HCT116 (cell line): ENCODE results near the gene ACYP2. TPM values are rescaled to one million over a fixed set of nuclear protein-coding genes. Genes with fewer than 3 reads are reported as not detected.
A peak's percentile ranks its signal among the peaks of the same experiment; 100 is the strongest.

Experiments used
- ATAC-seq: fragments of 200-7000 bp; cut with Tn5 transposase; 2 replicates; pipeline ENCODE4 v1.9.1; 2020; ENCODE audit warnings: mild to moderate bottlenecking, moderate library complexity
- BruUV-seq: library from RNA; stranded (reverse); fragments of 400-500 nt; replicated peaks from 2 replicates; lab custom pipeline; 2021; lab: Mats Ljungman, UMichigan
- CTCF ChIA-PET: fragments of 300-600 bp; sonication (Branson Sonifier 250); formaldehyde crosslinking; loops from one replicate; lab custom pipeline; 2021; ENCODE audit warnings: antibody characterized with exemption; lab: Charles Lee
- POLR2A ChIA-PET: fragments of 300-600, 350-600 bp; sonication (Branson Sonifier 250); formaldehyde crosslinking; loops from one replicate; lab custom pipeline; 2021; ENCODE audit warnings: antibody characterized with exemption; lab: Charles Lee
- RAD21 ChIA-PET, 2 experiments: fragments of 300-600 bp; sonication (Branson Sonifier 250); formaldehyde crosslinking; loops; one replicate each; lab custom pipeline; 2023; ENCODE audit warnings: low total read pairs in 2 of 2; ENCODE audit not compliant: uncharacterized antibody in 2 of 2, unreplicated experiment in 2 of 2, low non-redundant PET in 1 of 2; lab: Charles Lee
- DNase-seq: peaks from one replicate; pipeline ENCODE4 v3.0.0-alpha.2; 2010; ENCODE audit warnings: low read depth, low spot score
- H2AFZ ChIP-seq: fragments of 200-600 bp; shearing (Covaris generic), sonication (generic); 2 replicates; pipeline ENCODE4 v1.6.1; 2017; ENCODE audit warnings: low read depth, mixed run types, mixed read lengths, antibody characterized with exemption, low read length; ENCODE audit not compliant: poor library complexity, severe bottlenecking
- H3K27ac ChIP-seq: 2 replicates; pipeline ENCODE4 v1.5.1; 2012; ENCODE audit warnings: low read depth, low read length
- H3K27me3 ChIP-seq: fragments of 200-600 bp; sonication (generic); 2 replicates; pipeline ENCODE4 v1.6.1; 2016; ENCODE audit warnings: mixed run types, low read length, mixed read lengths; ENCODE audit not compliant: insufficient read depth
- H3K36me3 ChIP-seq, 2 experiments: fragments of 200-500 bp in 1 of 2; fragments of 200-600 bp in 1 of 2; sonication (Bioruptor generic) in 1 of 2; sonication (generic) in 1 of 2; 2 replicates each; pipeline versions ENCODE4 v1.5.1 to v1.6.1; 2014 to 2016; ENCODE audit warnings: low read length in 2 of 2, inconsistent platforms in 1 of 2, mixed read lengths in 1 of 2, mixed run types in 1 of 2; ENCODE audit not compliant: insufficient read depth in 2 of 2, control insufficient read depth in 1 of 2
- H3K4me1 ChIP-seq, 2 experiments: fragments of 200-600 bp in 1 of 2; sonication (generic) in 1 of 2; 2 replicates each; pipeline versions ENCODE4 v1.5.1 to v1.6.1; 2012 to 2017; ENCODE audit warnings: low read length in 2 of 2, inconsistent platforms in 1 of 2, mild to moderate bottlenecking in 1 of 2, mixed read lengths in 1 of 2, mixed run types in 1 of 2, moderate library complexity in 1 of 2; ENCODE audit not compliant: insufficient read depth in 2 of 2, control insufficient read depth in 1 of 2
- H3K4me2 ChIP-seq: fragments of 200-600 bp; sonication (generic); 2 replicates; pipeline ENCODE4 v1.6.1; 2017; ENCODE audit warnings: mixed run types, low read length, mixed read lengths
- H3K4me3 ChIP-seq, 2 experiments: fragments of 200-600 bp in 1 of 2; sonication (generic) in 1 of 2; replicated peaks in 1 of 2; 2 replicates each; pipeline ENCODE4 v1.5.1; 2011 to 2016; ENCODE audit warnings: low read length in 2 of 2, control low read depth in 1 of 2, low read depth in 1 of 2, mild to moderate bottlenecking in 1 of 2, mixed read lengths in 1 of 2, mixed run types in 1 of 2
- H3K79me2 ChIP-seq: fragments of 200-600 bp; sonication (generic); 2 replicates; pipeline ENCODE4 v1.6.1; 2017; ENCODE audit warnings: mild to moderate bottlenecking, mixed run types, low read length, moderate library complexity, mixed read lengths; ENCODE audit not compliant: insufficient read depth
- H3K9ac ChIP-seq: fragments of 200-600 bp; sonication (generic); 2 replicates; pipeline ENCODE4 v1.6.1; 2016; ENCODE audit warnings: low read length, mixed read lengths
- H3K9me2 ChIP-seq: fragments of 200-600 bp; sonication (generic), shearing (Covaris generic); 2 replicates; pipeline ENCODE4 v1.6.1; 2017; ENCODE audit warnings: mixed run types, mild to moderate bottlenecking, moderate library complexity; ENCODE audit not compliant: insufficient read depth
- H3K9me3 ChIP-seq, 2 experiments: fragments of 200-500 bp in 1 of 2; fragments of 200-600 bp in 1 of 2; sonication (Bioruptor generic) in 1 of 2; sonication (generic) in 1 of 2; 2 replicates each; pipeline ENCODE4 v1.6.1; 2014 to 2017; ENCODE audit warnings: low read length in 2 of 2, mixed read lengths in 2 of 2, inconsistent platforms in 1 of 2, low read depth in 1 of 2, mild to moderate bottlenecking in 1 of 2, mixed run types in 1 of 2, moderate library complexity in 1 of 2; ENCODE audit not compliant: control insufficient read depth in 1 of 2, insufficient read depth in 1 of 2
- H4K20me1 ChIP-seq: fragments of 200-600 bp; sonication (generic), shearing (Covaris generic); 2 replicates; pipeline ENCODE4 v1.6.1; 2017; ENCODE audit warnings: mixed run types, mild to moderate bottlenecking, moderate library complexity; ENCODE audit not compliant: insufficient read depth
- CBX3 ChIP-seq: IDR thresholded peaks from 2 replicates; pipeline ENCODE4 v1.6.1; 2012; ENCODE audit warnings: low read depth
- ELF1 ChIP-seq: IDR thresholded peaks from 2 replicates; pipeline ENCODE4 v1.6.1; 2012; ENCODE audit warnings: low read depth, borderline replicate concordance
- POLR2A ChIP-seq: IDR thresholded peaks from 2 replicates; pipeline ENCODE4 v1.7.0; 2011; ENCODE audit warnings: borderline replicate concordance; ENCODE audit not compliant: insufficient read depth, insufficient read length; ENCODE audit errors: extremely low read depth
- POLR2AphosphoS5 ChIP-seq: IDR thresholded peaks from 2 replicates; pipeline ENCODE4 v1.6.1; 2011; ENCODE audit warnings: mild to moderate bottlenecking, low read depth, low read length, moderate library complexity
- TCF7L2 ChIP-seq: IDR thresholded peaks from 2 replicates; pipeline ENCODE4 v1.7.0; 2011; ENCODE audit warnings: borderline replicate concordance, inconsistent platforms; ENCODE audit not compliant: insufficient read depth, insufficient read length; ENCODE audit errors: extremely low read depth
- ZNF274 ChIP-seq: fragments of 200-500 bp; sonication (Bioruptor generic); IDR thresholded peaks from 2 replicates; pipeline ENCODE4 v1.6.1; 2014; ENCODE audit warnings: mild to moderate bottlenecking, low read depth, low read length, inconsistent platforms
- intact Hi-C: fragments of 100-400 bp; cut with micrococcal nuclease; formaldehyde crosslinking; loops from 2 replicates; pipeline ENCODE4 v1.10.0; 2022
- total RNA-seq: library from RNA; stranded (reverse); gene quantifications from one replicate; pipeline ENCODE4 v1.2.1, GENCODE V29; 2021; ENCODE audit not compliant: unreplicated experiment
- TF ChIP-seq, protein P1 (sequence below): IDR thresholded peaks from 2 replicates; pipeline ENCODE4 v1.6.1; 2012

Gene ACYP2
- total RNA-seq, 1 experiment from 2014 or later: 9.4 TPM

DNA sequence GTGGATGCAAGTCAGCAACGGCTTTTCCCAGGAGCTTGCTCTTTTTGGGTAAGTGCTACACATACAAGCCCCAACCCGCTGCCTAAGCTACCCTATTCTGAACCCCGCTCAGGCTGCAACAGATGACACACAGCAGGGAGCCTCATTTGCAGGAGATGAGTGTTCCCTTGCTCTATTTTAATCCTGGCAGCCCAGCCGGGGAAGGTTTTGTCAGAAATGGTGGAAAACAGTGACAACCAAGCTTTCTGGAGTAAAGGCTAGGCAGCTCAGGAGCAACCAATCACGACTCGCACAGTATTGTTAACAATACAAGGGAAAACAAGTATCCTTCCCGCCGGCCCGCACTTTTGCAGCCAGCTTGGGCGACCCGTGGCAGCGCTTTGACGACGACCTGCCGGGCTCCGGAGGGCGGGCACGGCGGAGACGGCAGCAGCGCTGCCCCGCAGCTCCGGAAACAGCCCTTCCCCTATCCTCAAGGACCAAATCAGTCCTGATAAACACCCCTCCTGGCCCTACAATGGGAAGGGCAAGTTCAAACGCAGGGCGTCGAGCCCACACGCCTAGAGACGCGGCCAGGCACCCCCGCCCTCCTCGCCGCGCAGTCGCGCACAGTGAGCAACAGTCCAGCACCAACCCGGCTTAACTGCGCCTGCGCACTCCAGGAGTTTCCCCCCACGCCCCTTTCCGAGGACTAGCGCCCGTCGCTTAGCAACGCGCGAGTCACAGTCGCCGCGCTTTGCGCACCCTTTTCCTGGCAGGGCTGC lies 214.9 kb downstream of the ACYP2 start:
- Histone ChIP-seq H3K36me3 (no peaks in the 10 kb centered on the region), H3K9me3 (no peaks in the 10 kb centered on the region), H4K20me1 (no peaks in the 10 kb centered on the region), H3K79me2 (no peaks in the 10 kb centered on the region), H3K9me2 (no peaks in the 10 kb centered on the region), H3K4me3 (peak overlapping the region; percentile 49 to 58), H3K9ac (peak overlapping the region; percentile 53), H3K27me3 (no peaks in the 10 kb centered on the region), H2AFZ (peak overlapping the region; percentile 70), H3K4me2 (peak overlapping the region; percentile 83), H3K27ac (no peak overlapping the region; the same call in 1 of the 2 replicates), H3K4me1 (peaks cover 6 to 18% of the 10 kb centered on the region in 2 experiments; a peak in 3 of 4 replicates)
- intact Hi-C loops: no loop called here
- DNase-seq (peak; percentile 88), ATAC-seq (peak; percentile 98)
- POLR2A ChIA-PET: interaction anchor here (1.5 kb wide), 1 partner anchor 22 kb away, joined by 3 read pairs; no protein-coding TSS in a partner anchor
- CTCF ChIA-PET: no interaction called here
- RAD21 ChIA-PET: no interaction called here
- peak; percentile 60 for TF ChIP-seq POLR2A
- TF ChIP-seq TCF7L2: peak; percentile 46
- TF ChIP-seq POLR2AphosphoS5: peak; percentile 91
- no peak for TF ChIP-seq ZNF274
- TF ChIP-seq ELF1: no peak
- TF ChIP-seq, protein P1, sequence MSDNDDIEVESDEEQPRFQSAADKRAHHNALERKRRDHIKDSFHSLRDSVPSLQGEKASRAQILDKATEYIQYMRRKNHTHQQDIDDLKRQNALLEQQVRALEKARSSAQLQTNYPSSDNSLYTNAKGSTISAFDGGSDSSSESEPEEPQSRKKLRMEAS: peak; percentile 97
- TF ChIP-seq CBX3: peak; percentile 63
- BruUV-seq: TSS peak; percentile 58
